Neutrophil (primary cell): Measurements from ENCODE around the gene AKAP10.
"Not testable (repeated sequence)": the region's sequence is repeated elsewhere in the genome, so short reads cannot be mapped to it uniquely, and the experiment has no call there.

Experiments
- H3K27ac ChIP-seq: fragments of 200-600 bp; sonication (generic); 2 replicates; pipeline ENCODE4 v1.5.1; 2016; ENCODE audit warnings: mild to moderate bottlenecking, moderate library complexity
- H3K27me3 ChIP-seq: fragments of 200-600 bp; sonication (generic); 2 replicates; pipeline ENCODE4 v1.6.0; 2016; ENCODE audit warnings: mild to moderate bottlenecking
- H3K36me3 ChIP-seq: fragments of 200-600 bp; sonication (generic); 2 replicates; pipeline ENCODE4 v1.5.1; 2017
- H3K4me1 ChIP-seq, 2 experiments: fragments of 200-600 bp in 1 of 2; sonication (generic) in 1 of 2; 1 replicate in 1 of 2; 2 replicates in 1 of 2; pipeline versions ENCODE4 v1.5.1 to v1.6.1; 2013 to 2016; ENCODE audit warnings: low read depth in 1 of 2, low read length in 1 of 2, mild to moderate bottlenecking in 1 of 2, moderate library complexity in 1 of 2; ENCODE audit not compliant: control insufficient read depth in 1 of 2, insufficient read depth in 1 of 2
- H3K4me3 ChIP-seq, 2 experiments: fragments of 200-600 bp in 1 of 2; sonication (generic) in 1 of 2; 1 replicate in 1 of 2; 2 replicates in 1 of 2; pipeline ENCODE4 v1.5.1; 2013 to 2016; ENCODE audit warnings: low read depth in 1 of 2, low read length in 1 of 2, mild to moderate bottlenecking in 1 of 2, moderate library complexity in 1 of 2
- H3K9me3 ChIP-seq: fragments of 200-600 bp; sonication (generic); 2 replicates; pipeline ENCODE4 v1.5.1; 2016
- TF ChIP-seq, protein P1 (sequence below): fragments of 200-600 bp; sonication (generic); IDR thresholded peaks from 2 replicates; pipeline ENCODE4 v1.5.1; 2016; ENCODE audit warnings: antibody characterized with exemption

Gene AKAP10, protein sequence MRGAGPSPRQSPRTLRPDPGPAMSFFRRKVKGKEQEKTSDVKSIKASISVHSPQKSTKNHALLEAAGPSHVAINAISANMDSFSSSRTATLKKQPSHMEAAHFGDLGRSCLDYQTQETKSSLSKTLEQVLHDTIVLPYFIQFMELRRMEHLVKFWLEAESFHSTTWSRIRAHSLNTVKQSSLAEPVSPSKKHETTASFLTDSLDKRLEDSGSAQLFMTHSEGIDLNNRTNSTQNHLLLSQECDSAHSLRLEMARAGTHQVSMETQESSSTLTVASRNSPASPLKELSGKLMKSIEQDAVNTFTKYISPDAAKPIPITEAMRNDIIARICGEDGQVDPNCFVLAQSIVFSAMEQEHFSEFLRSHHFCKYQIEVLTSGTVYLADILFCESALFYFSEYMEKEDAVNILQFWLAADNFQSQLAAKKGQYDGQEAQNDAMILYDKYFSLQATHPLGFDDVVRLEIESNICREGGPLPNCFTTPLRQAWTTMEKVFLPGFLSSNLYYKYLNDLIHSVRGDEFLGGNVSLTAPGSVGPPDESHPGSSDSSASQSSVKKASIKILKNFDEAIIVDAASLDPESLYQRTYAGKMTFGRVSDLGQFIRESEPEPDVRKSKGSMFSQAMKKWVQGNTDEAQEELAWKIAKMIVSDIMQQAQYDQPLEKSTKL

DNA sequence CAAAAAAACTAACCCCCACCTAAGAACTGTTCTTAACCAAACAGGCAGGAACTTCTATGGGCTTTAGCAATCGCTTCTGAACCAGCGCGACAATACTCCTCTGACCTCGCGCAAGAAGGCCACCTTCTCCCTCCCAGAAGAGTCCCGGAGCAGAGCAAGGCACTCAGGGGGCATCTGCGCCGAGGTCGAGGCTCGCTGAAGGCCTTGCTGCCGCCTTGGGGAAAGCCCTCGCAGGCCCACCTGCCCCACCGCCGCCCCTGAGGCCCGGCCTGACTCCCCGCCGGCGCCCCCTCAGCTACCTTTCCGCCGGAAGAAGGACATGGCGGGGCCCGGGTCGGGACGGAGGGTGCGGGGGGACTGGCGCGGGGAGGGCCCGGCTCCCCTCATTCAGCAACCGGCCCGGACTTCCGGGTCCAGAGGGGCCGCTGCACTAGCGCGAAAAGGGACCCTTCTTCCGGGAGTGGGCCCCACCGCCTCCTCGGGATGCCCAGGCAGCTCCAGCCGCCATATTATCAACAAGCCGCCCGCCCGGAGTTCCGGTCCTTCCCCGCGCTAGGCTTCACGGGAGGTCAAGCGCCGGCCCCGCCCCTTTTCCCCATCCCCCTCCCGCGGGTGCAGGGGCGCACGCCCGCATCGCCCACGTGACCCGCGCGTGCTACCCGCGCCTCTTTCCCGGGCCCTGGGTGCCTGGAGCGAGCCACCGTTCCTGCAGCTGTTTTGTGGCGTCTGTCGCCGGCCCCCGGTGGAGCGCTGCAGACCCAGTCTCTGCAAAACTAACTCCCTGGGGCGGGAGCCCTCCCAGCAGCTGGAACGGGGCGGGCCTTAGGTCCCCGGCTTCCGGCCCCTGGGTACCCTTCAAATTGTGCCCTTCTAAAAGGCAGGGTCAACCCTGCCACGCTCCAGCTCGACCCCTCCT, at the start of gene AKAP10:
Gene AKAP10 (minus strand): TSS at position 536 of the 916 bp plus-strand sequence. CDS start 149 bp downstream, at position 387.
- peak within 1 kb of the TSS; percentile 90 to 95 for H3K4me3 ChIP-seq
- TF ChIP-seq, protein P1, sequence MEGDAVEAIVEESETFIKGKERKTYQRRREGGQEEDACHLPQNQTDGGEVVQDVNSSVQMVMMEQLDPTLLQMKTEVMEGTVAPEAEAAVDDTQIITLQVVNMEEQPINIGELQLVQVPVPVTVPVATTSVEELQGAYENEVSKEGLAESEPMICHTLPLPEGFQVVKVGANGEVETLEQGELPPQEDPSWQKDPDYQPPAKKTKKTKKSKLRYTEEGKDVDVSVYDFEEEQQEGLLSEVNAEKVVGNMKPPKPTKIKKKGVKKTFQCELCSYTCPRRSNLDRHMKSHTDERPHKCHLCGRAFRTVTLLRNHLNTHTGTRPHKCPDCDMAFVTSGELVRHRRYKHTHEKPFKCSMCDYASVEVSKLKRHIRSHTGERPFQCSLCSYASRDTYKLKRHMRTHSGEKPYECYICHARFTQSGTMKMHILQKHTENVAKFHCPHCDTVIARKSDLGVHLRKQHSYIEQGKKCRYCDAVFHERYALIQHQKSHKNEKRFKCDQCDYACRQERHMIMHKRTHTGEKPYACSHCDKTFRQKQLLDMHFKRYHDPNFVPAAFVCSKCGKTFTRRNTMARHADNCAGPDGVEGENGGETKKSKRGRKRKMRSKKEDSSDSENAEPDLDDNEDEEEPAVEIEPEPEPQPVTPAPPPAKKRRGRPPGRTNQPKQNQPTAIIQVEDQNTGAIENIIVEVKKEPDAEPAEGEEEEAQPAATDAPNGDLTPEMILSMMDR, result no peak
- peak within 1 kb of the TSS; percentile 97 for H3K27ac ChIP-seq
- H3K27me3 ChIP-seq, result no peaks in the 10 kb centered on the region
- no peaks in the 10 kb centered on the region for H3K36me3 ChIP-seq
- H3K9me3 ChIP-seq, result no peaks in the 10 kb centered on the region
- H3K4me1 ChIP-seq, result peaks cover 67 to 75% of the 10 kb centered on the region in 2 experiments

DNA sequence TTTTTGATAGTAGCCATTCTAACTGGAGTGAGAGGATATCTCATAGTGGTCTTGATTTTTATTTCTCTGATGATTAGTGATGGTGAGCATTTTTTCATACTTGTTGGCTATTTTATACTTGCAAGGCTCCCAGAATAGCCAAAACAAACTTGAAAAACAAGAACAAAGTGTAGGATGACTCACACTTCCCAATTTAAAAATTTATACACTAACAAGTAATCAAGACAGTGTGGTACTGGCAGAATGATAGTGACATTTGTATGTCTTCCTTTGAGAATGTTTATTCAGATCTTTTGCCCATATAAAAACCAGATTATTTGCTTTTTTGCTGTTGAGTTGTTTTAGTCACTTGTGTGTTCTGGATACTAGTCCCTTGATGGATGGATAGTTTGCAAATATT, 49.3 kb upstream of the AKAP10 start:
- Histone ChIP-seq H3K36me3 (no peaks in the 10 kb centered on the region), H3K27ac (no peak overlapping the region), H3K4me3 (no peak overlapping the region), H3K4me1 (no peaks in the 10 kb centered on the region), H3K27me3 (no peaks in the 10 kb centered on the region), H3K9me3 (no peaks in the 10 kb centered on the region)
- TF ChIP-seq, protein P1, result no peak

DNA sequence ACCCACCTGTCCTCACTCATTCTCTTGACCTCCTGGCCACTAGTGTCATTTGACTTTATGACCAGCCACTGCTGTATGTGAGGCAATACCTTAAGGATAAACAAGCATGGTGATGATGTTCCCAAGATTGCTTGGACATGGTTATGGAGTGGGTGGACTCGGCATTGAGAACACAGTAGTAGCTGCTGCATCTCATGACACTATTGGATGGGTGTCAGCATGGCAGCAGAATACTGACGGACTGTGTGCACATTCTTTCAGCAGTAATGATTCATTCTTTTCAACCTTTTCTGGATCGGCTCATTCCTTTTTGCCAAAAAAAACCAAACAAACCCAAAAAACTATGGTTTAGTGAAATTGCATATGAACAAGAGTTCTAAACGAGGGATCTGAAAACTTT, 45.1 kb upstream of the AKAP10 start:
- no peak overlapping the region for H3K27ac ChIP-seq
- H3K4me1 ChIP-seq, result no peaks in the 10 kb centered on the region
- TF ChIP-seq, protein P1, result no peak
- H3K36me3 ChIP-seq, result no peaks in the 10 kb centered on the region
- H3K27me3 ChIP-seq, result no peaks in the 10 kb centered on the region
- no peak overlapping the region for H3K4me3 ChIP-seq
- no peaks in the 10 kb centered on the region for H3K9me3 ChIP-seq

DNA sequence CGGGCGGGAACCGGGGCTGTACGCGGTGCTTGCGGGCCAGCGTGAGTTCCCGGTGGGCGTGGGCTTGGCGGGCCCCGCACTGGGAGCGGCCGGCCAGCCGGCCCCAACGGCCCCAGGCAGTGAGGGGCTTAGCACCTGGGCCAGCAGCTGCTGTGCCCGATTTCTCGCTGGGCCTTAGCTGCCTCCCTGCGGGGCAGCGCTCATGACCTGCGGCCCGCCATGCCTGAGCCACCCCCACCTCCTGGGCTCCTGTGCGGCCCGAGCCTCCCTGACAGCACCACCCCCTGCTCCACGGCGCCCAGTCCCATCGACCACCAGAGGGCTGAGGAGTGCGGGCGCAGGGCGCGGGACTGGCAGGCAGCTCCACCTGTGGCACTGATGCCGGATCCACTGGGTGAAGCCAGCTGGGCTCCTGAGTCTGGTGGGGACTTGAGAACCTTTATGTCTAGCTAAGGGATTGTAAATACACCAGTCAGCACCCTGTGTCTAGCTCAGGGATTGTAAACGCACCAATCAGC, 38.9 kb upstream of the AKAP10 start:
- not testable (repeated sequence) for H3K4me1 ChIP-seq, H3K36me3 ChIP-seq
- H3K27me3 ChIP-seq, result peaks cover 16% of the 10 kb centered on the region

DNA sequence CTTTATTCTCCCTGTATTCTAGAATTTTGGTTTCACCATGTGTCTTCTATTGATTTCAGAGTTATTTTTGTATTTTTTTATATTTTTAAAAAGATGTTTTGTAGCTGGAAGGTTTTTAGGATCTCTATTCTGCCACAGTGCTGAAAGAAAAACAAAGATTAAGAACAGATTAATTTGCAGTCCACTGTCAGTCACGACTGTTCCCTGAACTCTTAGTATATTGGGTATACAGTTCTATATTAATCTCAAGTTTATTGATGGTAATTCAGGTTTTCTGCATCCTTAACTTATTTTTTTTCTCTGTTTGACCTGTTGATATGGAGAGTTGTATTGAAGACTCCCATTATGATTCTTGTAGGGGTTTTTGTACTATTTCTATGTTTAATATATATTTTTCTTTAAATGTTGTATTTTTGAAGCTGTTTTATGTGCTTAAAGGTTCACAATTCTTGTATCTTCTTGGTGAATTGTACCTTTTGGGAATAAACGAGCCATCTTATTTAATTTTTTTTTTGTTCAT, 34.4 kb upstream of the AKAP10 start:
- Histone ChIP-seq H3K27me3 (peaks cover 61% of the 10 kb centered on the region), H3K4me3 (no peak overlapping the region), H3K9me3 (no peaks in the 10 kb centered on the region), H3K36me3 (no peaks in the 10 kb centered on the region), H3K4me1 (peaks cover 21 to 24% of the 10 kb centered on the region in 2 experiments), H3K27ac (no peak overlapping the region)
- TF ChIP-seq, protein P1, result no peak

More for the DNA sequence above, 38.9 kb upstream of the AKAP10 start:
- not testable (repeated sequence) for H3K9me3 ChIP-seq, H3K4me3 ChIP-seq, H3K27ac ChIP-seq
